IMR-90 (cell line): Measurements from ENCODE around the gene TIMM29. TPM values are rescaled to one million over a fixed set of nuclear protein-coding genes. Genes with fewer than 3 reads are reported as not detected.

Experiments
- ATAC-seq: fragments of 200-7000 bp; cut with Tn5 transposase; 2 replicates; pipeline ENCODE4 v1.9.1; 2020; ENCODE audit warnings: low read depth, mild to moderate bottlenecking, moderate library complexity
- BruUV-seq: library from RNA; stranded (reverse); fragments of 400-500 nt; replicated peaks from 2 replicates; lab custom pipeline; 2021; lab: Mats Ljungman, UMichigan
- CTCF ChIA-PET: fragments of 300-600 bp; formaldehyde crosslinking; extraction: SDS; loops from one replicate; lab custom pipeline; 2021; ENCODE audit warnings: antibody characterized with exemption; lab: Yijun Ruan, JAX
- POLR2A ChIA-PET: fragments of 300-600 bp; sonication (Branson Sonifier 250); formaldehyde crosslinking; loops from one replicate; lab custom pipeline; 2022; ENCODE audit warnings: antibody characterized with exemption; ENCODE audit not compliant: unreplicated experiment; lab: Charles Lee
- DNase-seq: peaks from one replicate; pipeline ENCODE4 v3.0.0; 2013
- H2AFZ ChIP-seq: replicated peaks from 2 replicates; pipeline ENCODE3; 2013; ENCODE audit warnings: low read length, mild to moderate bottlenecking; ENCODE audit not compliant: poor library complexity
- H2AK5ac ChIP-seq: 2 replicates; pipeline ENCODE4 v1.6.1; 2013; ENCODE audit warnings: low read depth, low read length, inconsistent platforms
- H2AK9ac ChIP-seq: replicated peaks from 2 replicates; pipeline ENCODE3; 2013; ENCODE audit warnings: mild to moderate bottlenecking, low read depth, low read length, moderate library complexity; ENCODE audit not compliant: poor library complexity
- H2BK120ac ChIP-seq: 2 replicates; pipeline ENCODE4 v1.6.1; 2013; ENCODE audit warnings: low read depth, low read length, inconsistent platforms
- H2BK15ac ChIP-seq: 3 replicates; pipeline ENCODE4 v1.6.1; 2013; ENCODE audit warnings: low read depth, low read length, inconsistent platforms
- H2BK20ac ChIP-seq: 2 replicates; pipeline ENCODE4 v1.6.1; 2013; ENCODE audit warnings: low read depth, mild to moderate bottlenecking, inconsistent platforms, low read length, moderate library complexity
- H2BK5ac ChIP-seq: 2 replicates; pipeline ENCODE4 v1.6.1; 2013; ENCODE audit warnings: mild to moderate bottlenecking, low read depth, low read length, inconsistent platforms; ENCODE audit not compliant: poor library complexity, severe bottlenecking
- H3K14ac ChIP-seq: replicated peaks from 2 replicates; pipeline ENCODE4 v1.6.1; 2013; ENCODE audit warnings: low read depth, low read length, inconsistent platforms
- H3K18ac ChIP-seq: 2 replicates; pipeline ENCODE4 v1.6.1; 2013; ENCODE audit warnings: low read depth, low read length, control low read depth
- H3K23ac ChIP-seq: 2 replicates; pipeline ENCODE4 v1.6.1; 2013; ENCODE audit warnings: low read depth, low read length, inconsistent platforms
- H3K27ac ChIP-seq: 2 replicates; pipeline ENCODE4 v1.5.1; 2013; ENCODE audit warnings: mild to moderate bottlenecking, control low read depth, low read length; ENCODE audit not compliant: insufficient read depth
- H3K27me3 ChIP-seq: 2 replicates; pipeline ENCODE4 v1.6.1; 2013; ENCODE audit warnings: low read length; ENCODE audit not compliant: control insufficient read depth, insufficient read depth
- H3K36me3 ChIP-seq: 2 replicates; pipeline ENCODE4 v1.6.1; 2013; ENCODE audit warnings: low read length, mixed read lengths; ENCODE audit not compliant: control insufficient read depth, insufficient read depth
- H3K4ac ChIP-seq: 2 replicates; pipeline ENCODE4 v1.6.1; 2013; ENCODE audit warnings: low read depth, low read length, inconsistent platforms
- H3K4me1 ChIP-seq: 2 replicates; pipeline ENCODE4 v1.6.1; 2013; ENCODE audit warnings: low read length, mixed read lengths; ENCODE audit not compliant: control insufficient read depth, insufficient read depth
- H3K4me2 ChIP-seq: 2 replicates; pipeline ENCODE4 v1.6.1; 2013; ENCODE audit warnings: low read depth, mild to moderate bottlenecking, control low read depth, low read length, moderate library complexity
- H3K4me3 ChIP-seq: 2 replicates; pipeline ENCODE4 v1.5.1; 2013; ENCODE audit warnings: low read depth, mild to moderate bottlenecking, control low read depth, low read length, moderate library complexity; ENCODE audit not compliant: insufficient read depth
- H3K56ac ChIP-seq: 2 replicates; pipeline ENCODE4 v1.6.1; 2013; ENCODE audit warnings: low read length, inconsistent platforms; ENCODE audit not compliant: insufficient read depth; ENCODE audit errors: extremely low read depth
- H3K79me1 ChIP-seq, 2 experiments: 2 replicates each; pipeline ENCODE4 v1.6.1; 2013; ENCODE audit warnings: low read length in 2 of 2, inconsistent platforms in 1 of 2, low read depth in 1 of 2
- H3K9ac ChIP-seq: 2 replicates; pipeline ENCODE4 v1.6.1; 2013; ENCODE audit warnings: low read depth, low read length, control low read depth
- H3K9me1 ChIP-seq: 2 replicates; pipeline ENCODE4 v1.6.1; 2013; ENCODE audit warnings: low read length, inconsistent platforms; ENCODE audit not compliant: insufficient read depth
- H3K9me3 ChIP-seq: 2 replicates; pipeline ENCODE4 v1.6.1; 2013; ENCODE audit warnings: low read length; ENCODE audit not compliant: control insufficient read depth, insufficient read depth
- H4K20me1 ChIP-seq: 2 replicates; pipeline ENCODE4 v1.6.1; 2013; ENCODE audit warnings: low read length, inconsistent platforms; ENCODE audit not compliant: insufficient read depth
- H4K5ac ChIP-seq: 2 replicates; pipeline ENCODE4 v1.6.1; 2013; ENCODE audit warnings: mild to moderate bottlenecking, low read depth, low read length, control low read depth
- H4K8ac ChIP-seq, 2 experiments: 2 replicates each; pipeline ENCODE4 v1.6.1; 2013; ENCODE audit warnings: low read depth in 2 of 2, low read length in 2 of 2, control low read depth in 1 of 2, inconsistent platforms in 1 of 2
- H4K91ac ChIP-seq: 2 replicates; pipeline ENCODE4 v1.6.1; 2013; ENCODE audit warnings: low read depth, low read length, inconsistent platforms; ENCODE audit not compliant: insufficient read depth
- BHLHE40 ChIP-seq: fragments of 150-350 bp; IDR thresholded peaks from 2 replicates; pipeline ENCODE4 v1.6.1; 2016; ENCODE audit warnings: mild to moderate bottlenecking, low read depth, low read length
- CEBPB ChIP-seq: IDR thresholded peaks from 2 replicates; pipeline ENCODE4 v1.6.1; 2012; ENCODE audit warnings: low read depth, low read length, improper control_type of control experiment
- CHD1 ChIP-seq: IDR thresholded peaks from 2 replicates; pipeline ENCODE4 v1.6.1; 2012; ENCODE audit warnings: low read depth, low read length, improper control_type of control experiment
- ELK1 ChIP-seq: fragments of 150-350 bp; IDR thresholded peaks from 2 replicates; pipeline ENCODE4 v1.6.1; 2016; ENCODE audit warnings: low read depth, mild to moderate bottlenecking, low read length, moderate library complexity, borderline replicate concordance
- FOS ChIP-seq: fragments of 150-350 bp; IDR thresholded peaks from 2 replicates; pipeline ENCODE4 v1.6.1; 2016; ENCODE audit warnings: low read depth, low read length
- MAFK ChIP-seq: IDR thresholded peaks from 2 replicates; pipeline ENCODE4 v1.6.1; 2012; ENCODE audit warnings: low read depth, low read length, improper control_type of control experiment
- MAZ ChIP-seq: IDR thresholded peaks from 2 replicates; pipeline ENCODE4 v1.6.1; 2012; ENCODE audit warnings: low read depth, mild to moderate bottlenecking, low read length, improper control_type of control experiment, moderate library complexity, borderline replicate concordance
- NFE2L2 ChIP-seq: fragments of 150-350 bp; IDR thresholded peaks from 2 replicates; pipeline ENCODE4 v1.6.1; 2016; ENCODE audit warnings: low read depth, mild to moderate bottlenecking, low read length
- RAD21 ChIP-seq: IDR thresholded peaks from 2 replicates; pipeline ENCODE4 v1.6.1; 2012; ENCODE audit warnings: low read length, improper control_type of control experiment
- RFX5 ChIP-seq: IDR thresholded peaks from 2 replicates; pipeline ENCODE4 v1.8.0; 2012; ENCODE audit warnings: low read depth, mild to moderate bottlenecking, low read length, moderate library complexity
- WGBS, 2 experiments: methylation state at CpG; one replicate each; pipeline versions ENCODE4 v1.1.5 to v1.1.7; 2013; ENCODE audit warnings: missing lambda C conversion rate in 2 of 2; ENCODE audit not compliant: insufficient read length in 1 of 2; ENCODE audit errors: extremely low coverage in 2 of 2; 5-methylcytosine and 5-hydroxymethylcytosine counted together
- dilution Hi-C: fragments of 300-500 bp; cut with HindIII; formaldehyde crosslinking; loops from one replicate; pipeline ENCODE4 v1.14.3; 2018; ENCODE audit warnings: low sequenced_read_pairs; ENCODE audit not compliant: unreplicated experiment
- in situ Hi-C: fragments of 300-500 bp; cut with MboI; formaldehyde crosslinking; loops from 3 replicates; pipeline ENCODE4 v1.14.3; 2019; ENCODE audit warnings: low sequenced_read_pairs, inconsistent platforms, mixed read lengths
- intact Hi-C: fragments of 100-400 bp; cut with micrococcal nuclease; formaldehyde crosslinking; loops from 2 replicates; pipeline ENCODE4 v1.10.0; 2022
- polyA plus RNA-seq, 3 experiments: library from polyadenylated mRNA; depleted of rRNA; stranded (reverse); fragments of >200 nt; gene quantifications; 2 replicates each; pipeline ENCODE4 v1.2.3, GENCODE V29; 2012; ENCODE audit warnings: low replicate concordance in 1 of 3
- total RNA-seq: library from RNA; depleted of rRNA; stranded (reverse); fragments of >200 nt; gene quantifications from 2 replicates; pipeline ENCODE4 v1.2.3, GENCODE V29; 2012
- TF ChIP-seq, protein P1 (sequence below): conservative IDR thresholded peaks from 2 replicates; pipeline ENCODE4 v1.5.1; 2012; ENCODE audit warnings: mild to moderate bottlenecking, low read depth, low read length, improper control_type of control experiment
- TF ChIP-seq, protein P2 (sequence below): fragments of 150-350 bp; IDR thresholded peaks from 2 replicates; pipeline ENCODE4 v1.6.1; 2017; ENCODE audit warnings: mild to moderate bottlenecking, antibody characterized with exemption, low read length, low read depth

The TIMM29 gene
- total and polyA plus RNA-seq, 2 of the 4 experiments (the other 2 are of a cell fraction): 9.3 to 13.4 TPM

- CTCF ChIA-PET: interaction anchor here (0.8 to 1.5 kb wide), 3 partner anchors 17 to 51 kb away, joined by 3 to 6 read pairs (median 4); partner anchors contain the start of gene CARM1
- ATAC-seq: peak; percentile 88
- intact Hi-C loops: no loop called here
Measured at GRCh38 chr19:10915130-10916091, 13.2 kb upstream of the TIMM29 start.

More at GRCh38 chr19:10915130-10916091, 13.2 kb upstream of the TIMM29 start:
- Histone ChIP-seq H3K27ac (0 out of 2 replicates have a peak overlapping the region, but pooled peaks have one; percentile 10), H2AK5ac (peak overlapping the region; percentile 46; the same call in 1 of the 2 replicates), H3K27me3 (no peaks in the 10 kb centered on the region), H3K23ac (no peak overlapping the region), H3K56ac (no peak overlapping the region), H2AK9ac (peak overlapping the region; percentile 87), H4K91ac (no peak overlapping the region), H3K4me1 (peaks cover 12% of the 10 kb centered on the region), H2BK5ac (peak overlapping the region; percentile 21), H3K9me1 (no peaks in the 10 kb centered on the region), H3K18ac (no peak overlapping the region), H3K79me1 (peaks cover 9 to 27% of the 10 kb centered on the region in 2 experiments; a peak in 3 of 4 replicates), H3K14ac (no peak overlapping the region), H3K9me3 (no peaks in the 10 kb centered on the region), H4K8ac (no peak overlapping the region), H4K5ac (no peak overlapping the region), H3K4me3 (no peak overlapping the region), H3K4ac (no peak overlapping the region; the same call in 1 of the 2 replicates), H2BK20ac (no peak overlapping the region), H2BK15ac (no peak overlapping the region), H2AFZ (peak overlapping the region; percentile 70), H3K9ac (no peak overlapping the region), H3K36me3 (peaks cover 51% of the 10 kb centered on the region), H3K4me2 (no peak overlapping the region), H2BK120ac (no peak overlapping the region), H4K20me1 (peaks cover 14% of the 10 kb centered on the region)
- POLR2A ChIA-PET: no interaction called here
- in situ Hi-C loops (no loop called here), dilution Hi-C loops (no loop called here)
- DNase-seq: peak; percentile 86
- BruUV-seq: no TSS peak
- WGBS, 2 experiments: 78% methylated on average over 7 of the region's 19 CpGs; no CpG with 5 or more reads in 1 of the 2 experiments
- TF ChIP-seq CHD1 (no peak), FOS (peak; percentile 54; the same call in 1 of the 2 replicates), MAZ (no peak), NFE2L2 (no peak), CEBPB (no peak), ELK1 (no peak), RAD21 (no peak; the same call in 1 of the 2 replicates), RFX5 (no peak), BHLHE40 (no peak), MAFK (no peak)
- TF ChIP-seq, protein P1, sequence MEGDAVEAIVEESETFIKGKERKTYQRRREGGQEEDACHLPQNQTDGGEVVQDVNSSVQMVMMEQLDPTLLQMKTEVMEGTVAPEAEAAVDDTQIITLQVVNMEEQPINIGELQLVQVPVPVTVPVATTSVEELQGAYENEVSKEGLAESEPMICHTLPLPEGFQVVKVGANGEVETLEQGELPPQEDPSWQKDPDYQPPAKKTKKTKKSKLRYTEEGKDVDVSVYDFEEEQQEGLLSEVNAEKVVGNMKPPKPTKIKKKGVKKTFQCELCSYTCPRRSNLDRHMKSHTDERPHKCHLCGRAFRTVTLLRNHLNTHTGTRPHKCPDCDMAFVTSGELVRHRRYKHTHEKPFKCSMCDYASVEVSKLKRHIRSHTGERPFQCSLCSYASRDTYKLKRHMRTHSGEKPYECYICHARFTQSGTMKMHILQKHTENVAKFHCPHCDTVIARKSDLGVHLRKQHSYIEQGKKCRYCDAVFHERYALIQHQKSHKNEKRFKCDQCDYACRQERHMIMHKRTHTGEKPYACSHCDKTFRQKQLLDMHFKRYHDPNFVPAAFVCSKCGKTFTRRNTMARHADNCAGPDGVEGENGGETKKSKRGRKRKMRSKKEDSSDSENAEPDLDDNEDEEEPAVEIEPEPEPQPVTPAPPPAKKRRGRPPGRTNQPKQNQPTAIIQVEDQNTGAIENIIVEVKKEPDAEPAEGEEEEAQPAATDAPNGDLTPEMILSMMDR: peak; percentile 30; the same call in 1 of the 2 replicates
- TF ChIP-seq, protein P2, sequence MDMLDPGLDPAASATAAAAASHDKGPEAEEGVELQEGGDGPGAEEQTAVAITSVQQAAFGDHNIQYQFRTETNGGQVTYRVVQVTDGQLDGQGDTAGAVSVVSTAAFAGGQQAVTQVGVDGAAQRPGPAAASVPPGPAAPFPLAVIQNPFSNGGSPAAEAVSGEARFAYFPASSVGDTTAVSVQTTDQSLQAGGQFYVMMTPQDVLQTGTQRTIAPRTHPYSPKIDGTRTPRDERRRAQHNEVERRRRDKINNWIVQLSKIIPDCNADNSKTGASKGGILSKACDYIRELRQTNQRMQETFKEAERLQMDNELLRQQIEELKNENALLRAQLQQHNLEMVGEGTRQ: no peak
